Kidney (tissue), 14 donors: ENCODE measurements around the gene ASIP. TPM values are rescaled to one million over a fixed set of nuclear protein-coding genes. Genes with fewer than 3 reads are reported as not detected.

Experiments used
- DNase-seq, 5 donors: peaks; one replicate each; pipeline ENCODE4 v3.0.0-alpha.2; 2013 to 2020
- FAIRE-seq: peaks from 2 replicates; lab custom pipeline; 2012; peaks lifted over from hg19 to GRCh38; lab: Jason Lieb, UNC
- H3K27ac ChIP-seq, 2 donors: one replicate each; pipeline ENCODE4 v1.7.0; 2013; ENCODE audit warnings: low read depth in 2 of 2, low read length in 2 of 2, inconsistent platforms in 1 of 2
- H3K27me3 ChIP-seq: one replicate; pipeline ENCODE4 v1.7.1; 2013; ENCODE audit warnings: low read length, inconsistent platforms; ENCODE audit not compliant: control insufficient read depth, insufficient read depth
- H3K36me3 ChIP-seq, 3 donors: one replicate each; pipeline versions ENCODE4 v1.7.0 to v1.7.1; 2013; ENCODE audit warnings: low read length in 3 of 3, control low read depth in 1 of 3, inconsistent platforms in 1 of 3; ENCODE audit not compliant: insufficient read depth in 3 of 3, control insufficient read depth in 2 of 3
- H3K4me1 ChIP-seq, 3 donors: one replicate each; pipeline versions ENCODE4 v1.7.0 to v1.7.1; 2013; ENCODE audit warnings: low read length in 3 of 3, inconsistent platforms in 1 of 3, low read depth in 1 of 3; ENCODE audit not compliant: control insufficient read depth in 2 of 3, insufficient read depth in 2 of 3
- H3K4me3 ChIP-seq, 3 donors: one replicate each; pipeline versions ENCODE4 v1.7.0 to v1.8.1; 2013; ENCODE audit warnings: low read length in 3 of 3, control low read depth in 1 of 3, inconsistent platforms in 1 of 3
- H3K9ac ChIP-seq, 3 donors: one replicate each; pipeline versions ENCODE4 v1.7.0 to v1.7.1; 2013; ENCODE audit warnings: low read length in 3 of 3, control low read depth in 1 of 3, inconsistent platforms in 1 of 3
- H3K9me3 ChIP-seq, 3 donors: one replicate each; pipeline versions ENCODE4 v1.7.0 to v1.7.1; 2013; ENCODE audit warnings: low read length in 3 of 3, control low read depth in 1 of 3, inconsistent platforms in 1 of 3; ENCODE audit not compliant: control insufficient read depth in 2 of 3, insufficient read depth in 1 of 3
- intact Hi-C: fragments of 100-400 bp; cut with DNase I; formaldehyde crosslinking; loops from one replicate; pipeline ENCODE4 v1.11.1; 2022
- polyA plus RNA-seq: library from polyadenylated mRNA; stranded (reverse); fragments of 350-450 nt; fragmentation: Illumina TruSeq; extraction: RNeasy Lipid Tissue Mini Kit (QIAGEN cat#74804); gene quantifications from one replicate; pipeline ENCODE4 v1.2.3, GENCODE V29; 2014; ENCODE audit warnings: low read depth, low replicate concordance; ENCODE audit not compliant: insufficient read depth
- total RNA-seq: library from RNA; stranded (reverse); fragmentation: NEBNext Ultra II Directional; extraction: Animal tissue kit (Norgen Biotek cat#: 25700); gene quantifications from one replicate; pipeline ENCODE4 v1.2.1, GENCODE V29; 2021
- TF ChIP-seq, protein P1 (sequence below): IDR thresholded peaks from 3 replicates; pipeline ENCODE4 v1.5.1; 2012; ENCODE audit warnings: mild to moderate bottlenecking, moderate library complexity, borderline replicate concordance; ENCODE audit not compliant: insufficient read depth; ENCODE audit errors: extremely low read depth
- donor health status: control.
- donor health status: control.
- donor health status: control.
- donor health status: control.
- donor health status: control.
- donor health status: DM: yes; HTN: yes; CAD: no.
- donor health status: Normal renal cell carcinoma (clear cell type).

Gene ASIP
- total and polyA plus RNA-seq, 2 donors from 2014 or later = 0.84 TPM; not detected in 1

DNA sequence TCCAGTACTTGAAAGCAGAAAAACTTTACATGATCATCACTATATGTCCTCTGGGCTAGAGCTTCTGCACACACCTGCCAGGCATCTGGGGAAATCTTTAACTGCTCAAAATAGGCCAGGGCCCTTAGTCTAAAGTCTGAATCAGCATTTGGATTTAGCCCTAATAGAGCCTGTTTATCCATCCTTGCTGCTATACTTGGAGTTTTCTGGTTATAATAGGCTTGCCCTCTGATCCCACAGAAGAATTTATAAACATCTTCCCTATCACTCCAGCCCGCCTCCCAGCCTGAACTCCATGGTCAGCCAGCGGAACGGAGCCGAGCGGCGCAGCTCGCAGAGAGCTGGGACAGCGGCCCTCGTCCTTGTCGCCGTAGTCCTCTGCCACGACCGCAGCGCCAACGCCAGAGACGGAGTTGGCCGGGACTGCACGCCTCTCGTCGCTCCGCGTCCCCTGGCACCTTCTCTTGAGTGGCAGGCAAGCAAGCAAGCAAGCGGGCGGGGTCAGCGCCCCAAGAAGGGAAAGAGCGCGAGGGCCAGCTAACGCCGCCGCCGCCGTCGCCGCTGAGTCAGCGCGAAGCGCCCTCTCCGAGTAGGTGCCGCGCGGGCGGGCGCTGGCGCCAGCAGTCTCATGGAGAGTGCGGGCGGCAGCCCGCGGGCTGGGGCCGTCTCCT lies 25.4 kb upstream of the ASIP start:
- FAIRE-seq = no peak

DNA sequence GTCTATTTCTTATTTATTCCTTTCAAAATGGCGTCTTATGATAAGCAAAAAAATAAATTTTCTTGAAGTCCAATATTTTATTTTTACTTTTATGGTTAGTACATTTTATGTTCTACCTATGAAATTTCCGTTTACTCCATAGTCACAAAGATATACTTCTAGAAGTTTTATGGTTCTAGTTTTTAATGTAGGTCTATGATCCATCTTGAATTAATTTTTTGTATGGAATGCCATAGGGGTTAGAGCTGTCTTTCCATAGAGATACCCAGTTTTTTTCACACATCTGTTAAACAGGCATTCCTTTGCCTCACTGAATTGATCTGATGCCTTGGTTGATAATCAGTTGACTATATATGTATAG lies 24.9 kb upstream of the ASIP start:
- H3K4me3 ChIP-seq = peak overlapping the region; percentile 12 to 70 (median 46)
- no peaks in the 10 kb centered on the region for H3K27me3 ChIP-seq
- intact Hi-C loops = no loop called here
- FAIRE-seq (no peak), DNase-seq (no peak)
- H3K9ac ChIP-seq = no peak overlapping the region
- peaks cover 0 to 7% (median 0%) of the 10 kb centered on the region in 3 donors for H3K4me1 ChIP-seq
- no peaks in the 10 kb centered on the region for H3K36me3 ChIP-seq
- no peak overlapping the region for H3K27ac ChIP-seq
- H3K9me3 ChIP-seq = peaks cover 0 to 6% (median 2%) of the 10 kb centered on the region in 3 donors
- TF ChIP-seq, protein P1, sequence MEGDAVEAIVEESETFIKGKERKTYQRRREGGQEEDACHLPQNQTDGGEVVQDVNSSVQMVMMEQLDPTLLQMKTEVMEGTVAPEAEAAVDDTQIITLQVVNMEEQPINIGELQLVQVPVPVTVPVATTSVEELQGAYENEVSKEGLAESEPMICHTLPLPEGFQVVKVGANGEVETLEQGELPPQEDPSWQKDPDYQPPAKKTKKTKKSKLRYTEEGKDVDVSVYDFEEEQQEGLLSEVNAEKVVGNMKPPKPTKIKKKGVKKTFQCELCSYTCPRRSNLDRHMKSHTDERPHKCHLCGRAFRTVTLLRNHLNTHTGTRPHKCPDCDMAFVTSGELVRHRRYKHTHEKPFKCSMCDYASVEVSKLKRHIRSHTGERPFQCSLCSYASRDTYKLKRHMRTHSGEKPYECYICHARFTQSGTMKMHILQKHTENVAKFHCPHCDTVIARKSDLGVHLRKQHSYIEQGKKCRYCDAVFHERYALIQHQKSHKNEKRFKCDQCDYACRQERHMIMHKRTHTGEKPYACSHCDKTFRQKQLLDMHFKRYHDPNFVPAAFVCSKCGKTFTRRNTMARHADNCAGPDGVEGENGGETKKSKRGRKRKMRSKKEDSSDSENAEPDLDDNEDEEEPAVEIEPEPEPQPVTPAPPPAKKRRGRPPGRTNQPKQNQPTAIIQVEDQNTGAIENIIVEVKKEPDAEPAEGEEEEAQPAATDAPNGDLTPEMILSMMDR = no peak

More for the DNA sequence above, 25.4 kb upstream of the ASIP start:
- intact Hi-C loops = no loop called here
- Histone ChIP-seq H3K27me3 (no peaks in the 10 kb centered on the region), H3K9ac (peak overlapping the region in 1 of 3 donors; percentile 51), H3K4me3 (peak overlapping the region; percentile 17 to 70 (median 46)), H3K4me1 (peaks cover 0 to 7% (median 0%) of the 10 kb centered on the region in 3 donors), H3K36me3 (no peaks in the 10 kb centered on the region), H3K9me3 (peaks cover 0 to 6% (median 2%) of the 10 kb centered on the region in 3 donors), H3K27ac (peak overlapping the region; percentile 59 to 74)
- peak; percentile 82 to 92 (median 87) for DNase-seq
- TF ChIP-seq, protein P1 = no peak

DNA sequence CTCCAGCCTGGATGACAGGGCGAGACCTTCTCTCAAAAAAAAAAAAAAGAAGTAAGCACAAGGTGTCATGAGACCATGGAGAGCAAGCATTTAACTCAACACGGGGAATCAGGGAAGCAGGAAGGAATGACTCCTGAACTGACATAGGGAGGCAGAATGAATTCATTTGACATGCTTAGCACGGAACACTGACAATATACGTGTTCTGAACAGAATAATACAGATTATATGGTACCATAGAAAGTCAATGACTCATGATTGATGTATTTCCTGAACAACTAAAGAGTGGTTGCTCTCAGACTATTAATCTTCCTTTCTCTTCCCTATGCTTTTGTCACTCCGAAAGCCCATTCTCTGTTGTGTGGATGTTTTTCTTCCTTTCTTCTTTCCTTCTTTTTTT lies 20.7 kb upstream of the ASIP start:
- H3K9ac ChIP-seq = no peak overlapping the region
- intact Hi-C loops = no loop called here

More for the DNA sequence above, 20.7 kb upstream of the ASIP start:
- Histone ChIP-seq H3K36me3 (no peaks in the 10 kb centered on the region), H3K4me1 (peaks cover 0 to 2% (median 0%) of the 10 kb centered on the region in 3 donors), H3K27me3 (no peaks in the 10 kb centered on the region), H3K27ac (no peak overlapping the region), H3K9me3 (no peaks in the 10 kb centered on the region), H3K4me3 (no peak overlapping the region)
- FAIRE-seq (no peak), DNase-seq (no peak)
- TF ChIP-seq, protein P1 = no peak
